HL-60 (cell line): ENCODE measurements around the gene PIP5KL1.

Source experiments
- POLR2AphosphoS5 ChIP-seq: IDR thresholded peaks from 2 replicates; pipeline ENCODE4 v1.6.1; 2012; ENCODE audit warnings: low read depth
- TF ChIP-seq, protein P1 (sequence below): IDR thresholded peaks from one replicate; pipeline ENCODE4 v1.5.1; 2011; ENCODE audit warnings: low read length, control low read depth, inconsistent platforms; ENCODE audit not compliant: insufficient read depth

DNA sequence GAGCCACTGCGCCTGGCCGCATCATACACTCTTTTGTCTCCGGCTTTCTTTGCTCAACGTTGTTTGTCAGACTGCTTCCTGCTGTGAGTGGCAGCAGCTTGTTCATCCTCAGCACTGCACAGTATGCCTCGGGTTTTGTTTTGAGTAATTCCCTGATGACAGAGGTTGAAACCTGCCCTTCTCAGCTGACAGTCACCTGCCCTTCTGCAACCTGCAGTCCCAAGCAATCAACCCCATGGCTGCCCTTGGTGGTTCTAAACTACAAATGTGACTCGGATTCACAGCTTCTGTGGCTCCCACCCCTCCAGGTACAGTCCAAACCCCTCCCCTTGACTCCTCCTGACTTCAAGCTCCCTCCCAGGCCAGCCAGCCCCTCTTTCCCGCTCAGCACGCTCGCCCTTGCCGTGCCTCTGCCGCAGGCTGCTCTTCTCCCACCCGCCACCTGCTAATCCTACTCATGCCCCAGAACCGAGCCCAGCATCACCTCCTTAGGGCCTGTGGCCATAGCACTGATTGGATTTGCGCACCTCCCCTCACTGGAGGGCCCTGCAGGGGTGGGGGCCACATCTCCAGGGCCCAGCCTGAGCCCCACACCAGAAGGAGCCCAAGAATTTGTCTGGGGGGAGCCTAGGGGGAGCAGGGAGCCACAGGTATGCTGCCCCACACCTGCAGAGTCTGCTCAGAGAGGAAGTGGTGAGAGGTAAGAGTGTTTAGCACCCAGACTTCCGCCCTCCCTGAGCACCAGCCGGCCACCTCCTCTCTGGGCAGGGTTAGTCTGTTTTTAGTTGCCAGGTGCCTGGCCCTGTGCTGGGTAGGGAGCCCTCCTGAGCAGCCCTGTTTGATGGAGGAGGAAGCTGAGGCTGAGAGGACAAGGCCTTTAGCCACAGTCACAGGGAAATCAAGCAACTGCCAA lies 40.1 kb upstream of the PIP5KL1 start:
- TF ChIP-seq, protein P1, sequence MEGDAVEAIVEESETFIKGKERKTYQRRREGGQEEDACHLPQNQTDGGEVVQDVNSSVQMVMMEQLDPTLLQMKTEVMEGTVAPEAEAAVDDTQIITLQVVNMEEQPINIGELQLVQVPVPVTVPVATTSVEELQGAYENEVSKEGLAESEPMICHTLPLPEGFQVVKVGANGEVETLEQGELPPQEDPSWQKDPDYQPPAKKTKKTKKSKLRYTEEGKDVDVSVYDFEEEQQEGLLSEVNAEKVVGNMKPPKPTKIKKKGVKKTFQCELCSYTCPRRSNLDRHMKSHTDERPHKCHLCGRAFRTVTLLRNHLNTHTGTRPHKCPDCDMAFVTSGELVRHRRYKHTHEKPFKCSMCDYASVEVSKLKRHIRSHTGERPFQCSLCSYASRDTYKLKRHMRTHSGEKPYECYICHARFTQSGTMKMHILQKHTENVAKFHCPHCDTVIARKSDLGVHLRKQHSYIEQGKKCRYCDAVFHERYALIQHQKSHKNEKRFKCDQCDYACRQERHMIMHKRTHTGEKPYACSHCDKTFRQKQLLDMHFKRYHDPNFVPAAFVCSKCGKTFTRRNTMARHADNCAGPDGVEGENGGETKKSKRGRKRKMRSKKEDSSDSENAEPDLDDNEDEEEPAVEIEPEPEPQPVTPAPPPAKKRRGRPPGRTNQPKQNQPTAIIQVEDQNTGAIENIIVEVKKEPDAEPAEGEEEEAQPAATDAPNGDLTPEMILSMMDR, result no peak
- no peak for TF ChIP-seq POLR2AphosphoS5
